Fibroblast of pulmonary artery (primary cell): ENCODE results near the gene SLC2A11.
"Not testable (repeated sequence)": the region's sequence is repeated elsewhere in the genome, so short reads cannot be mapped to it uniquely, and the experiment has no call there.

Experiments
- DNase-seq: peaks from one replicate; pipeline ENCODE4 v3.0.0-alpha.2; 2010; ENCODE audit warnings: low read depth
- H3K4me3 ChIP-seq: replicated peaks from 2 replicates; pipeline ENCODE4 v1.5.1; 2011; ENCODE audit warnings: low read depth, mild to moderate bottlenecking, control low read depth, low read length, moderate library complexity
- TF ChIP-seq, protein P1 (sequence below): IDR thresholded peaks from 2 replicates; pipeline ENCODE4 v1.5.1; 2011; ENCODE audit warnings: mild to moderate bottlenecking, control low read depth, low read length, inconsistent platforms; ENCODE audit errors: missing control alignments

Gene SLC2A11

GRCh38 chr22:23847991-23848864, 9.4 kb upstream of the SLC2A11 start:
- H3K4me3 ChIP-seq, result no peak overlapping the region
- TF ChIP-seq, protein P1, sequence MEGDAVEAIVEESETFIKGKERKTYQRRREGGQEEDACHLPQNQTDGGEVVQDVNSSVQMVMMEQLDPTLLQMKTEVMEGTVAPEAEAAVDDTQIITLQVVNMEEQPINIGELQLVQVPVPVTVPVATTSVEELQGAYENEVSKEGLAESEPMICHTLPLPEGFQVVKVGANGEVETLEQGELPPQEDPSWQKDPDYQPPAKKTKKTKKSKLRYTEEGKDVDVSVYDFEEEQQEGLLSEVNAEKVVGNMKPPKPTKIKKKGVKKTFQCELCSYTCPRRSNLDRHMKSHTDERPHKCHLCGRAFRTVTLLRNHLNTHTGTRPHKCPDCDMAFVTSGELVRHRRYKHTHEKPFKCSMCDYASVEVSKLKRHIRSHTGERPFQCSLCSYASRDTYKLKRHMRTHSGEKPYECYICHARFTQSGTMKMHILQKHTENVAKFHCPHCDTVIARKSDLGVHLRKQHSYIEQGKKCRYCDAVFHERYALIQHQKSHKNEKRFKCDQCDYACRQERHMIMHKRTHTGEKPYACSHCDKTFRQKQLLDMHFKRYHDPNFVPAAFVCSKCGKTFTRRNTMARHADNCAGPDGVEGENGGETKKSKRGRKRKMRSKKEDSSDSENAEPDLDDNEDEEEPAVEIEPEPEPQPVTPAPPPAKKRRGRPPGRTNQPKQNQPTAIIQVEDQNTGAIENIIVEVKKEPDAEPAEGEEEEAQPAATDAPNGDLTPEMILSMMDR, result no peak
- no peak for DNase-seq

- TF ChIP-seq, protein P1, result peak; percentile 79
- H3K4me3 ChIP-seq, result peak overlapping the region; percentile 5
- DNase-seq, result peak; percentile 65
Observed at GRCh38 chr22:23849009-23850006, 8.4 kb upstream of the SLC2A11 start.

GRCh38 chr22:23850136-23850611, 7.5 kb upstream of the SLC2A11 start:
- no peak overlapping the region for H3K4me3 ChIP-seq
- no peak for DNase-seq
- TF ChIP-seq, protein P1, result no peak

- peak overlapping the region; percentile 66 for H3K4me3 ChIP-seq
- DNase-seq, result peak; percentile 41
Observed at GRCh38 chr22:23856721-23857605, 712 bp upstream of the SLC2A11 start.

GRCh38 chr22:23858484-23858815, 775 bp downstream of the SLC2A11 start:
- TF ChIP-seq, protein P1, result no peak
- H3K4me3 ChIP-seq, result peak overlapping the region; percentile 66
- no peak for DNase-seq

More at GRCh38 chr22:23856721-23857605, 712 bp upstream of the SLC2A11 start:
- TF ChIP-seq, protein P1, result peak; percentile 12

GRCh38 chr22:23859201-23859600, 1.5 kb downstream of the SLC2A11 start:
- H3K4me3 ChIP-seq, result no peak overlapping the region
- TF ChIP-seq, protein P1, result no peak
- DNase-seq, result no peak

DNA sequence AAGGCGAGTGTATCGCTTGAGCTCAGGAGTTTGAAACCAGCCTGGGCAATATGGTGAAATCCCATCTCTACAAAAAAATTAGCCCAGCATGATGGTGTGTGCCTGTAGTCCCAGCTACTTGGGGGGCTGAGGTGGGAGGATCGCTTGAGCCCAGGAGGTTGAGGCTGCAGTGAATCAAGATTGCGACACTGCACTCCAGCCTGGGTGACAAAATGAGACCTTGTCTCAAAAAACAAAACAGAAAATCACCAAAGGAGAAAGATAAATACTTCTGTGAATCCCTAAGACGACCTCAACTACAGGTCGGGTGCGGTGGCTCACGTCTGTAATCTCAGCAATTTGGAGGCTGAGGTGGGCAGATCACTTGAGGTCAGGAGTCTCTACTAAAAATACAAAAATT, 2.5 kb downstream of the SLC2A11 start:
- DNase-seq, H3K4me3 ChIP-seq: not testable (repeated sequence)
